Loucy (cell line): ENCODE measurements around the gene PNMA8C.

Experiments
- H2AFZ ChIP-seq: fragments of 200-600 bp; sonication (generic); 2 replicates; pipeline ENCODE4 v1.6.0; 2016; ENCODE audit warnings: antibody characterized with exemption, mild to moderate bottlenecking, low read length, moderate library complexity
- H3F3A ChIP-seq: fragments of 200-600 bp; 2 replicates; pipeline ENCODE4 v1.6.0; 2016; ENCODE audit warnings: antibody characterized with exemption, low read depth, mild to moderate bottlenecking
- H3K27me3 ChIP-seq: fragments of 200-600 bp; sonication (generic); 2 replicates; pipeline ENCODE4 v1.6.1; 2014; ENCODE audit warnings: low read length, mild to moderate bottlenecking; ENCODE audit not compliant: insufficient read depth, poor library complexity, severe bottlenecking
- H3K36me3 ChIP-seq: fragments of 200-600 bp; sonication (generic); 2 replicates; pipeline ENCODE4 v1.6.1; 2016; ENCODE audit warnings: low read length; ENCODE audit not compliant: insufficient read depth
- H3K4me1 ChIP-seq: fragments of 200-600 bp; sonication (generic); 2 replicates; pipeline ENCODE4 v1.5.1; 2014; ENCODE audit warnings: low read length, mild to moderate bottlenecking; ENCODE audit not compliant: insufficient read depth, poor library complexity, severe bottlenecking
- H3K4me2 ChIP-seq: fragments of 200-600 bp; sonication (generic); 2 replicates; pipeline ENCODE4 v1.6.0; 2014; ENCODE audit warnings: antibody characterized with exemption, low read length, low read depth, mild to moderate bottlenecking; ENCODE audit not compliant: poor library complexity, severe bottlenecking
- H3K4me3 ChIP-seq: fragments of 200-600 bp; sonication (generic); 2 replicates; pipeline ENCODE4 v1.5.1; 2014; ENCODE audit warnings: low read length, mild to moderate bottlenecking, mixed read lengths; ENCODE audit not compliant: poor library complexity, severe bottlenecking
- H3K79me2 ChIP-seq: fragments of 200-600 bp; sonication (generic); 2 replicates; pipeline ENCODE4 v1.6.1; 2014; ENCODE audit warnings: low read length; ENCODE audit not compliant: insufficient read depth
- H3K9ac ChIP-seq: fragments of 200-600 bp; sonication (generic); 2 replicates; pipeline ENCODE4 v1.6.0; 2014; ENCODE audit warnings: mild to moderate bottlenecking, low read depth, low read length, moderate library complexity; ENCODE audit not compliant: poor library complexity, severe bottlenecking
- H3K9me2 ChIP-seq: fragments of 200-600 bp; sonication (generic); replicated peaks from 2 replicates; pipeline ENCODE4 v1.6.1; 2016; ENCODE audit warnings: low read depth, low read length, mixed read lengths
- H3K9me3 ChIP-seq: fragments of 200-600 bp; sonication (generic); 2 replicates; pipeline ENCODE4 v1.6.1; 2014; ENCODE audit warnings: mild to moderate bottlenecking, antibody characterized with exemption, low read length, low read depth; ENCODE audit not compliant: insufficient read depth
- H4K20me1 ChIP-seq: fragments of 200-600 bp; sonication (generic); 2 replicates; pipeline ENCODE4 v1.6.0; 2014; ENCODE audit warnings: antibody characterized with exemption, low read length, mild to moderate bottlenecking; ENCODE audit not compliant: insufficient read depth, poor library complexity, severe bottlenecking
- CTCF ChIP-seq: fragments of 200-600 bp; sonication (generic); conservative IDR thresholded peaks from 2 replicates; pipeline ENCODE4 v1.5.1; 2014; ENCODE audit warnings: mild to moderate bottlenecking, antibody characterized with exemption, low read length
- EZH2phosphoT487 ChIP-seq: fragments of 200-600 bp; IDR thresholded peaks from 2 replicates; pipeline ENCODE4 v1.6.1; 2018; ENCODE audit warnings: antibody characterized with exemption, mild to moderate bottlenecking, moderate library complexity, borderline replicate concordance

Gene PNMA8C

GRCh38 chr19:46411088-46411924 is 17.4 kb downstream of the PNMA8C start:
- H4K20me1 ChIP-seq = no peaks in the 10 kb centered on the region
- H3K4me1 ChIP-seq = no peaks in the 10 kb centered on the region
- TF ChIP-seq CTCF (no peak), EZH2phosphoT487 (no peak)
- no peak overlapping the region for H3K4me2 ChIP-seq
- H3K9me3 ChIP-seq = no peaks in the 10 kb centered on the region
- no peak overlapping the region for H2AFZ ChIP-seq
- H3F3A ChIP-seq = no peaks in the 10 kb centered on the region
- H3K36me3 ChIP-seq = no peaks in the 10 kb centered on the region
- no peaks in the 10 kb centered on the region for H3K27me3 ChIP-seq
- H3K9ac ChIP-seq = no peak overlapping the region
- H3K4me3 ChIP-seq = no peak overlapping the region
- H3K79me2 ChIP-seq = no peaks in the 10 kb centered on the region
- H3K9me2 ChIP-seq = no peaks in the 10 kb centered on the region

- no peaks in the 10 kb centered on the region for H3K36me3 ChIP-seq
- H3K9ac ChIP-seq = no peak overlapping the region
- no peaks in the 10 kb centered on the region for H3K9me2 ChIP-seq
- no peaks in the 10 kb centered on the region for H3K4me1 ChIP-seq
- TF ChIP-seq EZH2phosphoT487 (no peak), CTCF (no peak)
- no peaks in the 10 kb centered on the region for H3K9me3 ChIP-seq
- no peaks in the 10 kb centered on the region for H3K27me3 ChIP-seq
- H3F3A ChIP-seq = no peaks in the 10 kb centered on the region
- H2AFZ ChIP-seq = no peak overlapping the region
- no peaks in the 10 kb centered on the region for H4K20me1 ChIP-seq
- H3K4me3 ChIP-seq = no peak overlapping the region
- H3K79me2 ChIP-seq = no peaks in the 10 kb centered on the region
- H3K4me2 ChIP-seq = no peak overlapping the region
Measured at GRCh38 chr19:46410205-46411087, 18.3 kb downstream of the PNMA8C start.

- TF ChIP-seq CTCF (no peak), EZH2phosphoT487 (no peak)
- Histone ChIP-seq H3K9me2 (no peaks in the 10 kb centered on the region), H2AFZ (no peak overlapping the region), H4K20me1 (no peaks in the 10 kb centered on the region), H3K36me3 (no peaks in the 10 kb centered on the region), H3K79me2 (no peaks in the 10 kb centered on the region), H3K4me1 (no peaks in the 10 kb centered on the region), H3K9ac (no peak overlapping the region), H3K27me3 (no peaks in the 10 kb centered on the region), H3K9me3 (no peaks in the 10 kb centered on the region), H3K4me2 (no peak overlapping the region), H3K4me3 (no peak overlapping the region), H3F3A (no peaks in the 10 kb centered on the region)
Measured at GRCh38 chr19:46409191-46409590, 19.5 kb downstream of the PNMA8C start.
